GM23338 (cell line): ENCODE measurements around the gene DACH2. TPM values are rescaled to one million over a fixed set of nuclear protein-coding genes. Genes with fewer than 3 reads are reported as not detected.

ENCODE experiments used
- ATAC-seq: fragments of 200-7000 bp; cut with Tn5 transposase; 3 replicates; pipeline ENCODE4 v1.9.1; 2020
- DNase-seq: peaks from one replicate; pipeline ENCODE4 v3.0.0-alpha.2; 2015; ENCODE audit warnings: low spot score
- H2AFZ ChIP-seq: fragments of 200-600 bp; sonication (generic); 2 replicates; pipeline ENCODE4 v1.8.0; 2016; ENCODE audit warnings: antibody characterized with exemption, mild to moderate bottlenecking, moderate library complexity
- H3F3A ChIP-seq: fragments of 200-600 bp; sonication (generic); replicated peaks from 2 replicates; pipeline ENCODE4 v1.8.0; 2017; ENCODE audit warnings: antibody characterized with exemption, mixed run types, low read depth
- H3K27ac ChIP-seq: fragments of 200-600 bp; sonication (generic); 2 replicates; pipeline ENCODE4 v1.6.1; 2016; ENCODE audit warnings: low read depth
- H3K27me3 ChIP-seq: fragments of 200-600 bp; sonication (generic); 2 replicates; pipeline ENCODE4 v1.8.0; 2016; ENCODE audit warnings: mild to moderate bottlenecking, mixed run types, moderate library complexity; ENCODE audit not compliant: insufficient read depth
- H3K36me3 ChIP-seq: fragments of 200-600 bp; sonication (generic); 2 replicates; pipeline ENCODE4 v1.8.0; 2016; ENCODE audit warnings: mild to moderate bottlenecking; ENCODE audit not compliant: insufficient read depth
- H3K4me1 ChIP-seq: fragments of 200-600 bp; sonication (generic); 2 replicates; pipeline ENCODE4 v1.8.0; 2016; ENCODE audit warnings: mild to moderate bottlenecking, moderate library complexity; ENCODE audit not compliant: insufficient read depth
- H3K4me2 ChIP-seq: fragments of 200-600 bp; sonication (generic); 2 replicates; pipeline ENCODE4 v1.7.1; 2017; ENCODE audit warnings: mixed run types
- H3K4me3 ChIP-seq: fragments of 200-600 bp; sonication (generic); 2 replicates; pipeline ENCODE4 v1.6.1; 2016; ENCODE audit warnings: mixed run types
- H3K79me2 ChIP-seq: fragments of 200-600 bp; sonication (generic); replicated peaks from 2 replicates; pipeline ENCODE4 v1.8.0; 2017; ENCODE audit warnings: mild to moderate bottlenecking; ENCODE audit not compliant: insufficient read depth
- H3K9me2 ChIP-seq: fragments of 200-600 bp; sonication (generic); 2 replicates; pipeline ENCODE4 v1.8.0; 2017; ENCODE audit not compliant: insufficient read depth
- H4K20me1 ChIP-seq: fragments of 200-600 bp; sonication (generic); replicated peaks from 2 replicates; pipeline ENCODE4 v1.8.0; 2017; ENCODE audit warnings: mild to moderate bottlenecking; ENCODE audit not compliant: insufficient read depth
- H3K27ac Mint-ChIP-seq: 2 replicates; pipeline ENCODE4 v1.8.0; 2020; ENCODE audit warnings: inconsistent platforms, mild to moderate bottlenecking, moderate library complexity, mixed read lengths
- H3K27me3 Mint-ChIP-seq: 3 replicates; pipeline ENCODE4 v1.8.0; 2022; ENCODE audit warnings: low read depth, mild to moderate bottlenecking, moderate library complexity, mixed read lengths, inconsistent platforms; ENCODE audit not compliant: insufficient read depth, poor library complexity
- H3K36me3 Mint-ChIP-seq: 3 replicates; pipeline ENCODE4 v1.8.0; 2021; ENCODE audit warnings: low read depth, mild to moderate bottlenecking, inconsistent platforms, moderate library complexity, mixed read lengths
- H3K4me1 Mint-ChIP-seq: 3 replicates; pipeline ENCODE4 v1.8.0; 2020; ENCODE audit warnings: mild to moderate bottlenecking, inconsistent platforms, mixed read lengths
- H3K4me3 Mint-ChIP-seq: 3 replicates; pipeline ENCODE4 v1.8.0; 2021; ENCODE audit warnings: moderate library complexity, mild to moderate bottlenecking, inconsistent platforms, mixed read lengths
- H3K9me3 Mint-ChIP-seq: 3 replicates; pipeline ENCODE4 v1.8.0; 2020; ENCODE audit warnings: moderate library complexity, mild to moderate bottlenecking, inconsistent platforms, mixed read lengths
- NANOG ChIP-seq: IDR thresholded peaks from 2 replicates; pipeline ENCODE4 v1.6.1; 2016; ENCODE audit warnings: antibody characterized with exemption, borderline replicate concordance
- POLR2AphosphoS5 ChIP-seq: IDR thresholded peaks from 2 replicates; pipeline ENCODE4 v1.6.1; 2016; ENCODE audit warnings: antibody characterized with exemption, low read depth
- REST ChIP-seq: IDR thresholded peaks from one replicate; pipeline ENCODE4 v1.6.1; 2018; ENCODE audit warnings: antibody characterized with exemption; ENCODE audit not compliant: unreplicated experiment
- STAT1 ChIP-seq: IDR thresholded peaks from one replicate; pipeline ENCODE4 v1.6.1; 2016; ENCODE audit warnings: antibody characterized with exemption; ENCODE audit not compliant: unreplicated experiment
- ZNF114 ChIP-seq: fragments of 250-450 bp; sonication (Bioruptor Pico); IDR thresholded peaks from 2 replicates; pipeline ENCODE4 v1.5.0; 2020; ENCODE audit warnings: mild to moderate bottlenecking, moderate library complexity
- ZNF331 ChIP-seq: fragments of 250-450 bp; sonication (Bioruptor Pico); IDR thresholded peaks from 2 replicates; pipeline ENCODE4 v1.5.0; 2020; ENCODE audit warnings: low read depth, mild to moderate bottlenecking, moderate library complexity
- ZNF462 ChIP-seq: fragments of 250-450 bp; sonication (Bioruptor Pico); IDR thresholded peaks from 2 replicates; pipeline ENCODE4 v1.5.0; 2020; ENCODE audit warnings: mild to moderate bottlenecking, moderate library complexity
- polyA plus RNA-seq: library from polyadenylated mRNA; unstranded; fragments of >200 nt; fragmentation: Nextera tagmentation; extraction: Ambion mirVana; gene quantifications from 2 replicates; pipeline ENCODE4 v1.2.1, GENCODE V29; 2016
- total RNA-seq: library from RNA; depleted of rRNA; stranded (reverse); fragments of >200 nt; shearing (Covaris generic); gene quantifications from 2 replicates; pipeline ENCODE4 v1.2.3, GENCODE V29; 2014

DACH2 gene
- total and polyA plus RNA-seq, 2 experiments from 2014 or later: 2.4 to 4.6 TPM

- TF ChIP-seq ZNF462 (CRISPR knock-in tag) (no peak), REST (no peak), POLR2AphosphoS5 (no peak), NANOG (no peak)
Measured at GRCh38 chrX:86137071-86137470, 11.2 kb upstream of the DACH2 start (continued).

DNA sequence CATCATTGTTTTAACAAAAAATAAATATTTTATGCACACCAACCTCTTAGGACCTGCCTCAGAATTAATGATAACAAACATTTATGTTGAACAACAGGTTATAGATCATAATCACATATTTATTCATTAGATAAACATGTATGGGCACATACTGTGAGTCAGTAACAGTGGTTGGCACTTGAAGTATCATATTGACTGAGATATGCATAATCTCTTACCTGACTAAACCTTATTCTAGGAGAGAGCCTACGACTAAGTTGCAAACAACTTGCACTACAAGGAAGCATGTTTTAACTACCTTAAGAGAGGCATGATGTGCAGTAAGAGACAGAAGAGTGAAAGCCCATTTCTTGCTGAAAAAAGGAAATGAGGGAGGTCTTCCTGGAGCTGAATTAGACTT, 6.5 kb upstream of the DACH2 start:
- Mint-ChIP-seq H3K36me3 (no peaks in the 10 kb centered on the region), H3K4me1 (peaks cover 16% of the 10 kb centered on the region), H3K27ac (no peak overlapping the region; the same call in 1 of the 2 replicates), H3K9me3 (no peaks in the 10 kb centered on the region), H3K4me3 (no peak overlapping the region), H3K27me3 (peaks cover 9% of the 10 kb centered on the region)
- Histone ChIP-seq H3K4me1 (0 out of 2 replicates have a peak, but pooled peaks cover 9% of the 10 kb centered on the region), H3K4me3 (no peak overlapping the region), H3K79me2 (no peaks in the 10 kb centered on the region), H3K36me3 (no peaks in the 10 kb centered on the region), H3K27me3 (peaks cover 6% of the 10 kb centered on the region; the same call in 1 of the 2 replicates), H3K27ac (no peak overlapping the region), H2AFZ (no peak overlapping the region), H3K4me2 (no peak overlapping the region), H3F3A (no peaks in the 10 kb centered on the region), H3K9me2 (no peaks in the 10 kb centered on the region), H4K20me1 (no peaks in the 10 kb centered on the region)
- TF ChIP-seq STAT1 (no peak), ZNF331 (CRISPR knock-in tag) (no peak), NANOG (no peak), ZNF114 (no peak)
- ATAC-seq (no peak), DNase-seq (no peak)
